SK-N-MC (cell line): ENCODE data around the gene HAT1.
"Not testable (repeated sequence)": the region's sequence is repeated elsewhere in the genome, so short reads cannot be mapped to it uniquely, and the experiment has no call there.

Experiments
- DNase-seq: peaks from one replicate; pipeline ENCODE4 v3.0.0-alpha.2; 2011; ENCODE audit warnings: low read depth, low spot score
- H3K27ac ChIP-seq: fragments of 200-600 bp; sonication (generic); 2 replicates; pipeline ENCODE4 v1.5.1; 2016; ENCODE audit warnings: mixed run types
- H3K36me3 ChIP-seq: fragments of 200-600 bp; sonication (generic); 2 replicates; pipeline ENCODE4 v1.6.1; 2017; ENCODE audit warnings: antibody characterized with exemption, low read length, mixed read lengths; ENCODE audit not compliant: insufficient read depth
- H3K4me3 ChIP-seq: fragments of 200-600 bp; sonication (generic); 2 replicates; pipeline ENCODE4 v1.5.1; 2016
- H3K9ac ChIP-seq: fragments of 200-600 bp; sonication (generic); 2 replicates; pipeline ENCODE4 v1.8.0; 2017; ENCODE audit warnings: mixed run types, mixed read lengths; ENCODE audit not compliant: insufficient read length
- H3K9me3 ChIP-seq: fragments of 200-600 bp; sonication (generic); 2 replicates; pipeline ENCODE4 v1.6.1; 2017; ENCODE audit warnings: low read depth, mild to moderate bottlenecking, antibody characterized with exemption, low read length, moderate library complexity, mixed read lengths
- EZH2 ChIP-seq: fragments of 200-600 bp; sonication (generic); IDR thresholded peaks from one replicate; pipeline ENCODE4 v1.6.1; 2017; ENCODE audit warnings: antibody characterized with exemption
- FOXP2 ChIP-seq: optimal IDR thresholded peaks from 2 replicates; pipeline ENCODE3; 2011; ENCODE audit warnings: mild to moderate bottlenecking, moderate library complexity; ENCODE audit not compliant: insufficient read depth; ENCODE audit errors: extremely low read length, control extremely low read depth
- POLR2AphosphoS5 ChIP-seq: IDR thresholded peaks from 2 replicates; pipeline ENCODE4 v1.6.1; 2012; ENCODE audit warnings: mild to moderate bottlenecking, low read depth, low read length, borderline replicate concordance

HAT1 gene

GRCh38 chr2:171889333-171889732 lies 32.9 kb upstream of the HAT1 start:
- Histone ChIP-seq H3K36me3 (peaks cover 27% of the 10 kb centered on the region), H3K9me3 (no peaks in the 10 kb centered on the region), H3K9ac (no peak overlapping the region), H3K4me3 (no peak overlapping the region), H3K27ac (peak overlapping the region; percentile 3; the same call in 1 of the 2 replicates)
- DNase-seq = no peak
- TF ChIP-seq FOXP2 (no peak), POLR2AphosphoS5 (no peak), EZH2 (no peak)

GRCh38 chr2:171889808-171890207 lies 32.5 kb upstream of the HAT1 start:
- no peaks in the 10 kb centered on the region for H3K9me3 ChIP-seq
- peak overlapping the region; percentile 3; the same call in 1 of the 2 replicates for H3K27ac ChIP-seq
- TF ChIP-seq POLR2AphosphoS5 = no peak
- no peak for TF ChIP-seq EZH2
- TF ChIP-seq FOXP2 = no peak
- no peak overlapping the region for H3K9ac ChIP-seq
- peaks cover 27% of the 10 kb centered on the region for H3K36me3 ChIP-seq
- H3K4me3 ChIP-seq = no peak overlapping the region
- DNase-seq = no peak

- Histone ChIP-seq H3K27ac (no peak overlapping the region), H3K9me3 (no peaks in the 10 kb centered on the region), H3K4me3 (peak overlapping the region; percentile 82), H3K9ac (peak overlapping the region; percentile 72), H3K36me3 (peaks cover 22% of the 10 kb centered on the region; the same call in 1 of the 2 replicates)
- TF ChIP-seq FOXP2 = no peak
- TF ChIP-seq EZH2 = no peak
- no peak for TF ChIP-seq POLR2AphosphoS5
- DNase-seq = no peak
Measured at GRCh38 chr2:171893196-171893823, 29.0 kb upstream of the HAT1 start.

GRCh38 chr2:171893824-171894611 lies 28.2 kb upstream of the HAT1 start, which contains the start of gene SLC25A12:
Gene SLC25A12 (minus strand): TSS chr2:171894244. CDS start chr2:171894214, 30 bp downstream.
- TF ChIP-seq FOXP2 (no peak), POLR2AphosphoS5 (peak; percentile 76), EZH2 (no peak)
- Histone ChIP-seq H3K36me3 (peaks cover 19% of the 10 kb centered on the region; the same call in 1 of the 2 replicates), H3K4me3 (peak within 1 kb of the TSS; percentile 82), H3K27ac (peak within 1 kb of the TSS; percentile 60), H3K9ac (peak within 1 kb of the TSS; percentile 72), H3K9me3 (no peaks in the 10 kb centered on the region)
- DNase-seq = no peak

GRCh38 chr2:171894612-171894947 lies 27.7 kb upstream of the HAT1 start:
- no peak for TF ChIP-seq POLR2AphosphoS5
- no peak for TF ChIP-seq EZH2
- TF ChIP-seq FOXP2 = no peak

GRCh38 chr2:171895786-171896185 lies 26.5 kb upstream of the HAT1 start:
- Histone ChIP-seq H3K27ac (no peak overlapping the region), H3K9me3 (no peaks in the 10 kb centered on the region), H3K9ac (no peak overlapping the region), H3K36me3 (peaks cover 9% of the 10 kb centered on the region; the same call in 1 of the 2 replicates), H3K4me3 (no peak overlapping the region)
- DNase-seq = no peak
- TF ChIP-seq FOXP2 = no peak
- TF ChIP-seq POLR2AphosphoS5 = no peak
- no peak for TF ChIP-seq EZH2

More at GRCh38 chr2:171894612-171894947, 27.7 kb upstream of the HAT1 start:
- Histone ChIP-seq H3K36me3 (peaks cover 17% of the 10 kb centered on the region; the same call in 1 of the 2 replicates), H3K9ac (peak overlapping the region; percentile 72), H3K4me3 (peak overlapping the region; percentile 82), H3K27ac (peak overlapping the region; percentile 60), H3K9me3 (no peaks in the 10 kb centered on the region)
- no peak for DNase-seq

- H3K9me3 ChIP-seq, DNase-seq, H3K4me3 ChIP-seq, H3K9ac ChIP-seq, H3K27ac ChIP-seq, H3K36me3 ChIP-seq: not testable (repeated sequence)
Measured at GRCh38 chr2:171899623-171900282, 22.5 kb upstream of the HAT1 start.

- H3K36me3 ChIP-seq = no peaks in the 10 kb centered on the region
- H3K4me3 ChIP-seq = no peak overlapping the region
- no peak overlapping the region for H3K27ac ChIP-seq
- no peaks in the 10 kb centered on the region for H3K9me3 ChIP-seq
- no peak for DNase-seq
- H3K9ac ChIP-seq = no peak overlapping the region
- TF ChIP-seq FOXP2 (no peak), POLR2AphosphoS5 (no peak), EZH2 (no peak)
Measured at GRCh38 chr2:171902840-171903420, 19.3 kb upstream of the HAT1 start.

GRCh38 chr2:171908235-171908634 lies 14.0 kb upstream of the HAT1 start:
- Histone ChIP-seq H3K4me3 (no peak overlapping the region), H3K9ac (no peak overlapping the region), H3K36me3 (no peaks in the 10 kb centered on the region), H3K9me3 (no peaks in the 10 kb centered on the region), H3K27ac (no peak overlapping the region)
- no peak for DNase-seq
- TF ChIP-seq POLR2AphosphoS5 = no peak
- TF ChIP-seq EZH2 = no peak
- TF ChIP-seq FOXP2 = no peak
